Ovary (tissue), 9 donors: ENCODE results near the gene CHML. TPM values are rescaled to one million over a fixed set of nuclear protein-coding genes. Genes with fewer than 3 reads are reported as not detected.

Source experiments
- DNase-seq, 5 donors: peaks; one replicate each; pipeline ENCODE4 v3.0.0-alpha.2; 2019 to 2020
- H3K27ac ChIP-seq, 2 donors: fragments of 200-600 bp; one replicate each; pipeline versions ENCODE4 v1.5.1 to v1.8.0; 2019 to 2022
- H3K27me3 ChIP-seq: fragments of 200-600 bp; one replicate; pipeline ENCODE4 v1.8.0; 2022
- H3K36me3 ChIP-seq: fragments of 200-600 bp; sonication (generic); one replicate; pipeline ENCODE4 v1.5.1; 2019
- H3K4me1 ChIP-seq: one replicate; pipeline ENCODE4 v1.8.1; 2013; ENCODE audit warnings: mild to moderate bottlenecking, moderate library complexity; ENCODE audit not compliant: insufficient read depth
- H3K4me3 ChIP-seq: fragments of 200-600 bp; sonication (generic); one replicate; pipeline ENCODE4 v1.5.1; 2017
- H3K9me3 ChIP-seq, 2 donors: fragments of 200-600 bp in 1 of 2; sonication (generic) in 1 of 2; one replicate each; pipeline versions ENCODE4 v1.5.1 to v1.8.1; 2013 to 2019; ENCODE audit warnings: mild to moderate bottlenecking in 1 of 2, moderate library complexity in 1 of 2
- CTCF ChIP-seq, 3 donors: fragments of 450-650 bp in 2 of 3; fragments of 200-600 bp in 1 of 3; IDR thresholded peaks; one replicate each; pipeline versions ENCODE4 v1.5.1 to v1.8.0; 2016 to 2022; ENCODE audit warnings: antibody characterized with exemption in 3 of 3, mild to moderate bottlenecking in 1 of 3
- EP300 ChIP-seq: sonication (generic); formaldehyde crosslinking; IDR thresholded peaks from one replicate; pipeline ENCODE4 v1.6.1; 2017; ENCODE audit warnings: antibody characterized with exemption
- POLR2A ChIP-seq: fragments of 450-650 bp; IDR thresholded peaks from one replicate; pipeline ENCODE4 v1.6.1; 2017; ENCODE audit warnings: antibody characterized with exemption, mild to moderate bottlenecking, moderate library complexity
- WGBS, 3 donors: extraction: QIAGEN DNeasy Blood & Tissue Kit in 1 of 3; methylation state at CpG; one replicate each; pipeline versions ENCODE4 v1.1.5 to v1.1.7; 2013 to 2017; 5-methylcytosine and 5-hydroxymethylcytosine counted together
- intact Hi-C, 4 donors: fragments of 100-400 bp; cut with DNase I; formaldehyde crosslinking; loops; one replicate each; pipeline versions ENCODE4 v1.11.0 to v1.15.1; 2022 to 2023
- polyA plus RNA-seq, 2 donors: library from polyadenylated mRNA; stranded (reverse); fragments of 200-250 nt in 1 of 2; fragments of 350-450 nt in 1 of 2; fragmentation: Illumina TruSeq in 1 of 2; extraction: RNeasy Lipid Tissue Mini Kit (QIAGEN cat#74804) in 1 of 2; gene quantifications; one replicate each; pipeline ENCODE4 v1.2.3, GENCODE V29; 2013 to 2014
- total RNA-seq, 7 donors: library from RNA; depleted of rRNA in 2 of 7; stranded (reverse); fragments of >200 nt in 2 of 7; fragmentation: NEBNext Ultra II Directional in 3 of 7; extraction: Animal tissue kit (Norgen Biotek cat#: 25700) in 3 of 7; gene quantifications; one replicate each; pipeline versions ENCODE4 v1.1.0 to v1.2.4, GENCODE V29; 2016 to 2023
- donor health status: DM: no; HTN: no; CAD: no; lungs with moderate emphysema.
- donor health status: DM: no; HTN: no; CAD: no.
- donor health status: Bipolar disorder and iron deficiency.
- donor health status: DM: yes; HTN: yes; CAD: no.
- donor health status: DM: no; HTN: no; CAD: no.
- donor health status: DM: yes; HTN: yes; CAD: no.

Gene CHML
- total and polyA plus RNA-seq, 9 donors: 5.3 to 25.1 (median 11.0) TPM

DNA sequence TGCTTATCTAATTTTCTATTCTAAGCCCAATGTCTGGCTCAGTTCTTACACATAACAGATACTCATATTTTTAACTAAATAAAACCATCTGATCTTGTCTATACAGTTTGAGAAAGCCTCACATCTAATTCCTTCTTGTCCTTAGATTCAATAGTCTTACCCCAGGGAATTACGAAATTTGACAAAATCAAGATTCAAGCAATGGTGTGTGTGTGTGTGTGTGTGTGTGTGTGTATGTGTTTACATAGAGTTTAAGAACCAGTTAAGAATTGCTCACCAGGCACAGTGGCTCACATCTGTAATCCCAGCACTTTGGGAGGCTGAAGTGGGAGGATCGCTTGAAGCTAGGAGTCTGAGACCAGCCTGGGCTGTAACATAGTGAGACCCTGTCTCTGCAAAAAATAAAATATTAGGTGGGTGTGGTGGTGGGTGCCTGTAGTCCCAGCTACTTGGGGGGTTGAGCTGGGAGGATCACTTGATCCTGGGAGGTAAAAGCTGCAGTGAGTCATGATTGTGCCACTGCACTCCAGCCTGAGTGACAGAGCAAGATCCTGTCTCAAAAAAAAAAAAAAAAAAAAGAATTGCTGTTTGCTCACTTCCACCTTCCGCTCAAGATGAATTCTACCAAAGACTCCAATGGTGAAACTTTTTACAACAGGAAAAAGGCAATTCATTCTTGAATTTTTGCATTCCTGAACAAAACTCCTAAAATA is 18.1 kb upstream of the CHML start:
- 79 to 88% (median 87%) methylated on average over 3 of the region's 3 CpGs for WGBS, 3 donors
- Histone ChIP-seq H3K4me3 (no peak overlapping the region), H3K27me3 (no peaks in the 10 kb centered on the region), H3K27ac (no peak overlapping the region), H3K36me3 (no peaks in the 10 kb centered on the region), H3K4me1 (peaks cover 5% of the 10 kb centered on the region), H3K9me3 (no peaks in the 10 kb centered on the region)
- no peak for DNase-seq
- TF ChIP-seq POLR2A: no peak
- TF ChIP-seq EP300: no peak
- TF ChIP-seq CTCF (IDR thresholded peaks at IDR 0.05): no peak
- intact Hi-C loops: no loop called here

DNA sequence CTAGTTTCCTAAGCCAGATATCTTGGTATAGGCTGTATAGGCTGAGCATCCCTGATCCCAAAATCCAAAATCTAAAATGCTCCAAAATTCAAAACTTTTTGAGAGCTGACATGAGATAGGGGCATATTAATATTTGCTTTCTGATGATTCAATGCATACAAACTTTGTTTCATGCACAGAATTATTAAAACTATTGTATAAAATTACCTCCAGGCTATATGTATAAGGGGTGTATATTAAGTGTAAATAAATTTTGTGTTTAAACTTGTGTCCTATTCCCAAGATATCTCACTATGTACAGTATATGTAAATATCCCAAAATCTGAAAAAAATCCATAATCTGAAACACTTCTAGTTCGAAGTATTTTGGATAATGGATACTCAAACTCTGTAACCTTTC is 14.5 kb upstream of the CHML start:
- peaks cover 5% of the 10 kb centered on the region for H3K4me1 ChIP-seq
- H3K27me3 ChIP-seq: no peaks in the 10 kb centered on the region
- H3K27ac ChIP-seq: peak overlapping the region; percentile 43 to 72
- WGBS, 3 donors: 28 to 56% (median 48%) methylated on average over 1 of the region's 1 CpG
- TF ChIP-seq POLR2A: no peak
- TF ChIP-seq EP300: no peak
- no peak for TF ChIP-seq CTCF (IDR thresholded peaks at IDR 0.05)
- DNase-seq: no peak
- intact Hi-C loops: no loop called here
- no peaks in the 10 kb centered on the region for H3K36me3 ChIP-seq
- no peaks in the 10 kb centered on the region for H3K9me3 ChIP-seq
- H3K4me3 ChIP-seq: no peak overlapping the region

DNA sequence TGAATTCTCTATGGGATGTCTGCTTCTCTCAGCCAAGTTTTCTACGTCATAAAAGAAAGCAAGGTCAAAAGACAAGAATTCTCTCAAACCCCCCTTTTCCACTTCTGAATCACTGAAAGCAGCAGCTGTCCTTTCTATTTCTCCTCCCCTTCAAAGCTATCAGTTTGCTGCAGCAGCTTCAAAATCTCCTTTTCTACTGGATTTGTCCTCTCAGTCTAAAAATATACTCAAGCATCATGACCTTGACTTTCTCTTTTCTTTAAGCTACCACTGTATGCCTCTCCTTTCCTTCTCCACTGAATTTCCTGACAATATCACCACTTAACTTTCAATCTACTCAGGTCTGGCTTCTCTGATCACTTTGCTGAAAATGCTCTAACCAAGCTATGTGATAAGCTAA is 13.8 kb upstream of the CHML start:
- WGBS, 3 donors: 1 to 4% (median 2%) methylated on average over 1 of the region's 1 CpG
- Histone ChIP-seq H3K27me3 (no peaks in the 10 kb centered on the region), H3K4me3 (no peak overlapping the region), H3K27ac (peak overlapping the region; percentile 43 to 72), H3K4me1 (peaks cover 5% of the 10 kb centered on the region), H3K36me3 (no peaks in the 10 kb centered on the region), H3K9me3 (no peaks in the 10 kb centered on the region)
- TF ChIP-seq POLR2A: no peak
- TF ChIP-seq EP300: no peak
- intact Hi-C loops: no loop called here
- no peak for DNase-seq

- no peaks in the 10 kb centered on the region for H3K36me3 ChIP-seq
- DNase-seq: no peak
- H3K4me1 ChIP-seq: peaks cover 5% of the 10 kb centered on the region
- TF ChIP-seq EP300 (no peak), CTCF (IDR thresholded peaks at IDR 0.05) (no peak), POLR2A (no peak)
- H3K9me3 ChIP-seq: no peaks in the 10 kb centered on the region
- intact Hi-C loops: no loop called here
- 93 to 97% (median 94%) methylated on average over 4 of the region's 4 CpGs for WGBS, 3 donors
- H3K4me3 ChIP-seq: no peak within 1 kb of the TSS
- H3K27me3 ChIP-seq: no peaks in the 10 kb centered on the region
- no peak within 1 kb of the TSS for H3K27ac ChIP-seq
Observed at GRCh38 chr1:241652012-241652411, 11.8 kb upstream of the CHML start, which contains the start of gene WDR64. WDR64 (plus strand) TSS chr1:241652281; CDS start chr1:241652485, 204 bp downstream.

- H3K36me3 ChIP-seq: no peaks in the 10 kb centered on the region
- 93 to 95% (median 94%) methylated on average over 1 of the region's 1 CpG for WGBS, 3 donors
- TF ChIP-seq CTCF (IDR thresholded peaks at IDR 0.05) (no peak), EP300 (no peak), POLR2A (no peak)
Observed at GRCh38 chr1:241648159-241648558, 8.0 kb upstream of the CHML start.

More at GRCh38 chr1:241648159-241648558, 8.0 kb upstream of the CHML start:
- Histone ChIP-seq H3K27me3 (no peaks in the 10 kb centered on the region), H3K4me1 (no peaks in the 10 kb centered on the region), H3K27ac (no peak overlapping the region), H3K4me3 (no peak overlapping the region), H3K9me3 (no peaks in the 10 kb centered on the region)
- intact Hi-C loops: no loop called here
- no peak for DNase-seq
